IMR-90 (cell line): ENCODE data around the gene MAPRE3. TPM values are rescaled to one million over a fixed set of nuclear protein-coding genes. Genes with fewer than 3 reads are reported as not detected.

Experiments
- ATAC-seq: fragments of 200-7000 bp; cut with Tn5 transposase; 2 replicates; pipeline ENCODE4 v1.9.1; 2020; ENCODE audit warnings: low read depth, mild to moderate bottlenecking, moderate library complexity
- BruUV-seq: library from RNA; stranded (reverse); fragments of 400-500 nt; replicated peaks from 2 replicates; lab custom pipeline; 2021; lab: Mats Ljungman, UMichigan
- CTCF ChIA-PET: fragments of 300-600 bp; formaldehyde crosslinking; extraction: SDS; loops from one replicate; lab custom pipeline; 2021; ENCODE audit warnings: antibody characterized with exemption; lab: Yijun Ruan, JAX
- POLR2A ChIA-PET: fragments of 300-600 bp; sonication (Branson Sonifier 250); formaldehyde crosslinking; loops from one replicate; lab custom pipeline; 2022; ENCODE audit warnings: antibody characterized with exemption; ENCODE audit not compliant: unreplicated experiment; lab: Charles Lee
- DNase-seq: peaks from one replicate; pipeline ENCODE4 v3.0.0; 2013
- H2AFZ ChIP-seq: replicated peaks from 2 replicates; pipeline ENCODE3; 2013; ENCODE audit warnings: low read length, mild to moderate bottlenecking; ENCODE audit not compliant: poor library complexity
- H2AK5ac ChIP-seq: 2 replicates; pipeline ENCODE4 v1.6.1; 2013; ENCODE audit warnings: low read depth, low read length, inconsistent platforms
- H2AK9ac ChIP-seq: replicated peaks from 2 replicates; pipeline ENCODE3; 2013; ENCODE audit warnings: mild to moderate bottlenecking, low read depth, low read length, moderate library complexity; ENCODE audit not compliant: poor library complexity
- H2BK120ac ChIP-seq: 2 replicates; pipeline ENCODE4 v1.6.1; 2013; ENCODE audit warnings: low read depth, low read length, inconsistent platforms
- H2BK15ac ChIP-seq: 3 replicates; pipeline ENCODE4 v1.6.1; 2013; ENCODE audit warnings: low read depth, low read length, inconsistent platforms
- H2BK20ac ChIP-seq: 2 replicates; pipeline ENCODE4 v1.6.1; 2013; ENCODE audit warnings: low read depth, mild to moderate bottlenecking, inconsistent platforms, low read length, moderate library complexity
- H2BK5ac ChIP-seq: 2 replicates; pipeline ENCODE4 v1.6.1; 2013; ENCODE audit warnings: mild to moderate bottlenecking, low read depth, low read length, inconsistent platforms; ENCODE audit not compliant: poor library complexity, severe bottlenecking
- H3K14ac ChIP-seq: replicated peaks from 2 replicates; pipeline ENCODE4 v1.6.1; 2013; ENCODE audit warnings: low read depth, low read length, inconsistent platforms
- H3K18ac ChIP-seq: 2 replicates; pipeline ENCODE4 v1.6.1; 2013; ENCODE audit warnings: low read depth, low read length, control low read depth
- H3K23ac ChIP-seq: 2 replicates; pipeline ENCODE4 v1.6.1; 2013; ENCODE audit warnings: low read depth, low read length, inconsistent platforms
- H3K27ac ChIP-seq: 2 replicates; pipeline ENCODE4 v1.5.1; 2013; ENCODE audit warnings: mild to moderate bottlenecking, control low read depth, low read length; ENCODE audit not compliant: insufficient read depth
- H3K27me3 ChIP-seq: 2 replicates; pipeline ENCODE4 v1.6.1; 2013; ENCODE audit warnings: low read length; ENCODE audit not compliant: control insufficient read depth, insufficient read depth
- H3K36me3 ChIP-seq: 2 replicates; pipeline ENCODE4 v1.6.1; 2013; ENCODE audit warnings: low read length, mixed read lengths; ENCODE audit not compliant: control insufficient read depth, insufficient read depth
- H3K4ac ChIP-seq: 2 replicates; pipeline ENCODE4 v1.6.1; 2013; ENCODE audit warnings: low read depth, low read length, inconsistent platforms
- H3K4me1 ChIP-seq: 2 replicates; pipeline ENCODE4 v1.6.1; 2013; ENCODE audit warnings: low read length, mixed read lengths; ENCODE audit not compliant: control insufficient read depth, insufficient read depth
- H3K4me2 ChIP-seq: 2 replicates; pipeline ENCODE4 v1.6.1; 2013; ENCODE audit warnings: low read depth, mild to moderate bottlenecking, control low read depth, low read length, moderate library complexity
- H3K4me3 ChIP-seq: 2 replicates; pipeline ENCODE4 v1.5.1; 2013; ENCODE audit warnings: low read depth, mild to moderate bottlenecking, control low read depth, low read length, moderate library complexity; ENCODE audit not compliant: insufficient read depth
- H3K56ac ChIP-seq: 2 replicates; pipeline ENCODE4 v1.6.1; 2013; ENCODE audit warnings: low read length, inconsistent platforms; ENCODE audit not compliant: insufficient read depth; ENCODE audit errors: extremely low read depth
- H3K79me1 ChIP-seq, 2 experiments: 2 replicates each; pipeline ENCODE4 v1.6.1; 2013; ENCODE audit warnings: low read length in 2 of 2, inconsistent platforms in 1 of 2, low read depth in 1 of 2
- H3K9ac ChIP-seq: 2 replicates; pipeline ENCODE4 v1.6.1; 2013; ENCODE audit warnings: low read depth, low read length, control low read depth
- H3K9me1 ChIP-seq: 2 replicates; pipeline ENCODE4 v1.6.1; 2013; ENCODE audit warnings: low read length, inconsistent platforms; ENCODE audit not compliant: insufficient read depth
- H3K9me3 ChIP-seq: 2 replicates; pipeline ENCODE4 v1.6.1; 2013; ENCODE audit warnings: low read length; ENCODE audit not compliant: control insufficient read depth, insufficient read depth
- H4K20me1 ChIP-seq: 2 replicates; pipeline ENCODE4 v1.6.1; 2013; ENCODE audit warnings: low read length, inconsistent platforms; ENCODE audit not compliant: insufficient read depth
- H4K5ac ChIP-seq: 2 replicates; pipeline ENCODE4 v1.6.1; 2013; ENCODE audit warnings: mild to moderate bottlenecking, low read depth, low read length, control low read depth
- H4K8ac ChIP-seq, 2 experiments: 2 replicates each; pipeline ENCODE4 v1.6.1; 2013; ENCODE audit warnings: low read depth in 2 of 2, low read length in 2 of 2, control low read depth in 1 of 2, inconsistent platforms in 1 of 2
- H4K91ac ChIP-seq: 2 replicates; pipeline ENCODE4 v1.6.1; 2013; ENCODE audit warnings: low read depth, low read length, inconsistent platforms; ENCODE audit not compliant: insufficient read depth
- BHLHE40 ChIP-seq: fragments of 150-350 bp; IDR thresholded peaks from 2 replicates; pipeline ENCODE4 v1.6.1; 2016; ENCODE audit warnings: mild to moderate bottlenecking, low read depth, low read length
- CEBPB ChIP-seq: IDR thresholded peaks from 2 replicates; pipeline ENCODE4 v1.6.1; 2012; ENCODE audit warnings: low read depth, low read length, improper control_type of control experiment
- CHD1 ChIP-seq: IDR thresholded peaks from 2 replicates; pipeline ENCODE4 v1.6.1; 2012; ENCODE audit warnings: low read depth, low read length, improper control_type of control experiment
- FOS ChIP-seq: fragments of 150-350 bp; IDR thresholded peaks from 2 replicates; pipeline ENCODE4 v1.6.1; 2016; ENCODE audit warnings: low read depth, low read length
- MAFK ChIP-seq: IDR thresholded peaks from 2 replicates; pipeline ENCODE4 v1.6.1; 2012; ENCODE audit warnings: low read depth, low read length, improper control_type of control experiment
- MAZ ChIP-seq: IDR thresholded peaks from 2 replicates; pipeline ENCODE4 v1.6.1; 2012; ENCODE audit warnings: low read depth, mild to moderate bottlenecking, low read length, improper control_type of control experiment, moderate library complexity, borderline replicate concordance
- MXI1 ChIP-seq: IDR thresholded peaks from 2 replicates; pipeline ENCODE4 v1.6.1; 2012; ENCODE audit warnings: low read depth, mild to moderate bottlenecking, low read length, moderate library complexity, borderline replicate concordance
- NFE2L2 ChIP-seq: fragments of 150-350 bp; IDR thresholded peaks from 2 replicates; pipeline ENCODE4 v1.6.1; 2016; ENCODE audit warnings: low read depth, mild to moderate bottlenecking, low read length
- POLR2A ChIP-seq: IDR thresholded peaks from 2 replicates; pipeline ENCODE4 v1.6.1; 2012; ENCODE audit warnings: mild to moderate bottlenecking, low read depth, low read length
- RAD21 ChIP-seq: IDR thresholded peaks from 2 replicates; pipeline ENCODE4 v1.6.1; 2012; ENCODE audit warnings: low read length, improper control_type of control experiment
- RCOR1 ChIP-seq: IDR thresholded peaks from 2 replicates; pipeline ENCODE4 v1.6.1; 2012; ENCODE audit warnings: mild to moderate bottlenecking, low read length, improper control_type of control experiment; ENCODE audit not compliant: insufficient replicate concordance
- RFX5 ChIP-seq: IDR thresholded peaks from 2 replicates; pipeline ENCODE4 v1.8.0; 2012; ENCODE audit warnings: low read depth, mild to moderate bottlenecking, low read length, moderate library complexity
- SMC3 ChIP-seq: fragments of 150-350 bp; IDR thresholded peaks from 2 replicates; pipeline ENCODE4 v1.6.1; 2016; ENCODE audit warnings: low read depth, mild to moderate bottlenecking, antibody characterized with exemption, low read length, moderate library complexity
- WGBS, 2 experiments: methylation state at CpG; one replicate each; pipeline versions ENCODE4 v1.1.5 to v1.1.7; 2013; ENCODE audit warnings: missing lambda C conversion rate in 2 of 2; ENCODE audit not compliant: insufficient read length in 1 of 2; ENCODE audit errors: extremely low coverage in 2 of 2; 5-methylcytosine and 5-hydroxymethylcytosine counted together
- dilution Hi-C: fragments of 300-500 bp; cut with HindIII; formaldehyde crosslinking; loops from one replicate; pipeline ENCODE4 v1.14.3; 2018; ENCODE audit warnings: low sequenced_read_pairs; ENCODE audit not compliant: unreplicated experiment
- in situ Hi-C: fragments of 300-500 bp; cut with MboI; formaldehyde crosslinking; loops from 3 replicates; pipeline ENCODE4 v1.14.3; 2019; ENCODE audit warnings: low sequenced_read_pairs, inconsistent platforms, mixed read lengths
- intact Hi-C: fragments of 100-400 bp; cut with micrococcal nuclease; formaldehyde crosslinking; loops from 2 replicates; pipeline ENCODE4 v1.10.0; 2022
- polyA plus RNA-seq, 3 experiments: library from polyadenylated mRNA; depleted of rRNA; stranded (reverse); fragments of >200 nt; gene quantifications; 2 replicates each; pipeline ENCODE4 v1.2.3, GENCODE V29; 2012; ENCODE audit warnings: low replicate concordance in 1 of 3
- total RNA-seq: library from RNA; depleted of rRNA; stranded (reverse); fragments of >200 nt; gene quantifications from 2 replicates; pipeline ENCODE4 v1.2.3, GENCODE V29; 2012
- TF ChIP-seq, protein P1 (sequence below): fragments of 150-350 bp; IDR thresholded peaks from 2 replicates; pipeline ENCODE4 v1.6.1; 2017; ENCODE audit warnings: mild to moderate bottlenecking, antibody characterized with exemption, low read length, low read depth
- TF ChIP-seq, protein P2 (sequence below): fragments of 150-350 bp; IDR thresholded peaks from 2 replicates; pipeline ENCODE4 v1.6.1; 2016; ENCODE audit warnings: low read depth, mild to moderate bottlenecking, low read length, moderate library complexity, borderline replicate concordance

The MAPRE3 gene
- total and polyA plus RNA-seq, 2 of the 4 experiments (the other 2 are of a cell fraction) = 1.8 to 20.3 TPM

DNA sequence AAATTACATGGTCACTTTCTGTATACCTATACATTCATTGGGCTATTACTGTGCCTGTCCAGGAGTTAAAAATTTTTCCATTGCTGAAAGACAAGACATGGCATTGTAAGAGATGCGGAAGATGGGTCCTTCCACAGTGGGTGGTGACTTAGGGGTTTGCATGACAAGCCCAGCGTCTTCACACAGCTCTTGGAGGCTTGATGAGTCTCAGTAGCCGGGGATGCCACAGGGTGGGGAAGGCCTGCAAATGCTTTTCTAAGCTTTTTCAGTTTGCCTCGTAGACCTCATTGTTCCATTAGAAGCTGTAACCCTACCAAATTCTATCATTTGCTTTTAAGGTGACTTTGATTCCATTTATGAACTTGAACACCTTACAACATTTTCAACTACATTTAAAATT lies 18.1 kb upstream of the MAPRE3 start:
- Histone ChIP-seq H3K14ac (no peak overlapping the region), H3K4ac (no peak overlapping the region), H3K27ac (no peak overlapping the region), H3K9ac (no peak overlapping the region), H3K9me1 (no peaks in the 10 kb centered on the region), H2BK120ac (no peak overlapping the region), H3K23ac (no peak overlapping the region), H2AFZ (no peak overlapping the region), H3K56ac (no peak overlapping the region), H3K18ac (no peak overlapping the region), H2BK20ac (no peak overlapping the region), H3K79me1 (no peaks in the 10 kb centered on the region), H4K5ac (no peak overlapping the region), H3K9me3 (no peaks in the 10 kb centered on the region), H4K91ac (no peak overlapping the region), H3K4me1 (peaks cover under 1% of the 10 kb centered on the region; the same call in 1 of the 2 replicates), H3K4me3 (no peak overlapping the region), H2AK9ac (no peak overlapping the region), H3K4me2 (no peak overlapping the region), H2BK15ac (no peak overlapping the region), H2BK5ac (no peak overlapping the region), H2AK5ac (no peak overlapping the region), H4K8ac (no peak overlapping the region), H4K20me1 (no peaks in the 10 kb centered on the region), H3K36me3 (no peaks in the 10 kb centered on the region), H3K27me3 (peaks cover 57% of the 10 kb centered on the region)
- DNase-seq (no peak), ATAC-seq (no peak)
- ChIA-PET POLR2A (no interaction called here), CTCF (interaction anchor here (1.3 kb wide), 1 partner anchor 10 kb away, joined by 4 read pairs; no protein-coding TSS in a partner anchor)
- intact Hi-C loops (no loop called here), dilution Hi-C loops (no loop called here), in situ Hi-C loops (no loop called here)
- 37% methylated on average over 2 of the region's 4 CpGs; no CpG with 5 or more reads in 1 of the 2 experiments for WGBS, 2 experiments
- TF ChIP-seq NFE2L2 = no peak
- TF ChIP-seq SMC3 = no peak
- TF ChIP-seq, protein P1, sequence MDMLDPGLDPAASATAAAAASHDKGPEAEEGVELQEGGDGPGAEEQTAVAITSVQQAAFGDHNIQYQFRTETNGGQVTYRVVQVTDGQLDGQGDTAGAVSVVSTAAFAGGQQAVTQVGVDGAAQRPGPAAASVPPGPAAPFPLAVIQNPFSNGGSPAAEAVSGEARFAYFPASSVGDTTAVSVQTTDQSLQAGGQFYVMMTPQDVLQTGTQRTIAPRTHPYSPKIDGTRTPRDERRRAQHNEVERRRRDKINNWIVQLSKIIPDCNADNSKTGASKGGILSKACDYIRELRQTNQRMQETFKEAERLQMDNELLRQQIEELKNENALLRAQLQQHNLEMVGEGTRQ = no peak
- no peak for TF ChIP-seq RFX5
- no peak for TF ChIP-seq FOS
- TF ChIP-seq CEBPB = no peak
- no peak for TF ChIP-seq RCOR1
- no peak for TF ChIP-seq MAFK
- no peak for TF ChIP-seq CHD1
- TF ChIP-seq RAD21 = no peak
- no peak for TF ChIP-seq BHLHE40
- no peak for TF ChIP-seq POLR2A
- TF ChIP-seq, protein P2, sequence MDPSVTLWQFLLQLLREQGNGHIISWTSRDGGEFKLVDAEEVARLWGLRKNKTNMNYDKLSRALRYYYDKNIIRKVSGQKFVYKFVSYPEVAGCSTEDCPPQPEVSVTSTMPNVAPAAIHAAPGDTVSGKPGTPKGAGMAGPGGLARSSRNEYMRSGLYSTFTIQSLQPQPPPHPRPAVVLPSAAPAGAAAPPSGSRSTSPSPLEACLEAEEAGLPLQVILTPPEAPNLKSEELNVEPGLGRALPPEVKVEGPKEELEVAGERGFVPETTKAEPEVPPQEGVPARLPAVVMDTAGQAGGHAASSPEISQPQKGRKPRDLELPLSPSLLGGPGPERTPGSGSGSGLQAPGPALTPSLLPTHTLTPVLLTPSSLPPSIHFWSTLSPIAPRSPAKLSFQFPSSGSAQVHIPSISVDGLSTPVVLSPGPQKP = no peak
- no peak for TF ChIP-seq MAZ
- no peak for TF ChIP-seq MXI1
- no TSS peak for BruUV-seq
